Pancreas (tissue), 10 donors: ENCODE measurements around the gene AARSD1. TPM values are rescaled to one million over a fixed set of nuclear protein-coding genes. Genes with fewer than 3 reads are reported as not detected.
"Not testable (repeated sequence)": the region's sequence is repeated elsewhere in the genome, so short reads cannot be mapped to it uniquely, and the experiment has no call there.

Source experiments
- ATAC-seq, 4 donors: fragments of 200-7000 bp; cut with Tn5 transposase; one replicate each; pipeline versions ENCODE4 v1.8.0 to v1.9.1; 2020; ENCODE audit warnings: mild to moderate bottlenecking in 4 of 4, moderate library complexity in 4 of 4
- DNase-seq, 6 donors: peaks; one replicate each; pipeline ENCODE4 v3.0.0-alpha.2; 2020
- FAIRE-seq: peaks from 2 replicates; lab custom pipeline; 2012; peaks lifted over from hg19 to GRCh38; lab: Jason Lieb, UNC
- H3K27ac ChIP-seq, 4 donors: fragments of 200-600 bp; sonication (generic); 1 replicate in 3 of 4; 2 replicates in 1 of 4; pipeline versions ENCODE4 v1.5.0 to v1.8.0; 2020
- H3K27me3 ChIP-seq, 4 donors: fragments of 200-600 bp; one replicate each; pipeline ENCODE4 v1.8.0; 2021
- H3K36me3 ChIP-seq, 3 donors: fragments of 200-600 bp; sonication (generic) in 1 of 3; one replicate each; pipeline versions ENCODE4 v1.5.0 to v1.8.0; 2020 to 2021
- H3K4me1 ChIP-seq, 3 donors: fragments of 200-600 bp; one replicate each; pipeline ENCODE4 v1.8.0; 2021
- H3K4me3 ChIP-seq, 4 donors: fragments of 200-600 bp; sonication (generic) in 2 of 4; one replicate each; pipeline versions ENCODE4 v1.5.0 to v1.8.0; 2020 to 2021
- H3K9me3 ChIP-seq, 4 donors: fragments of 200-600 bp; one replicate each; pipeline ENCODE4 v1.8.0; 2021
- WGBS, 2 donors: extraction: QIAGEN DNeasy Blood & Tissue Kit; methylation state at CpG; one replicate each; pipeline ENCODE4 v1.1.7; 2013; 5-methylcytosine and 5-hydroxymethylcytosine counted together
- intact Hi-C, 3 donors: fragments of 100-400 bp; cut with DNase I; formaldehyde crosslinking; loops; one replicate each; pipeline versions ENCODE4 v1.11.1 to v1.14.2; 2022
- polyA plus RNA-seq, 2 donors: library from polyadenylated mRNA; stranded (reverse); fragments of 200-250 nt; gene quantifications; one replicate each; pipeline ENCODE4 v1.2.3, GENCODE V29; 2013
- total RNA-seq, 6 donors: library from RNA; stranded (reverse); fragmentation: NEBNext Ultra II Directional in 4 of 6; extraction: Animal tissue kit (Norgen Biotek cat#: 25700) in 4 of 6; gene quantifications; one replicate each; pipeline versions ENCODE4 v1.2.1 to v1.2.4, GENCODE V29; 2021 to 2023
- TF ChIP-seq, protein P1 (sequence below), 4 donors: fragments of 200-600 bp; sonication (generic) in 3 of 4; IDR thresholded peaks; one replicate each; pipeline versions ENCODE4 v1.5.0 to v1.8.0; 2021; ENCODE audit warnings: antibody characterized with exemption in 4 of 4
- donor health status: healthy with polysubstance abuse.
- donor health status: DM: no; HTN: no; CAD: no; lungs with moderate emphysema.
- donor health status: DM: no; HTN: no; CAD: no.
- donor health status: control.
- donor health status: control.
- donor health status: Bipolar disorder and iron deficiency.
- donor health status: DM: yes; HTN: yes; CAD: no.
- donor health status: DM: no; HTN: no; CAD: no.
- donor health status: DM: no; HTN: no; CAD: no.
- donor health status: DM: yes; HTN: yes; CAD: no.

The AARSD1 gene
- total and polyA plus RNA-seq, 8 donors = 20.4 to 89.1 (median 27.9) TPM

DNA sequence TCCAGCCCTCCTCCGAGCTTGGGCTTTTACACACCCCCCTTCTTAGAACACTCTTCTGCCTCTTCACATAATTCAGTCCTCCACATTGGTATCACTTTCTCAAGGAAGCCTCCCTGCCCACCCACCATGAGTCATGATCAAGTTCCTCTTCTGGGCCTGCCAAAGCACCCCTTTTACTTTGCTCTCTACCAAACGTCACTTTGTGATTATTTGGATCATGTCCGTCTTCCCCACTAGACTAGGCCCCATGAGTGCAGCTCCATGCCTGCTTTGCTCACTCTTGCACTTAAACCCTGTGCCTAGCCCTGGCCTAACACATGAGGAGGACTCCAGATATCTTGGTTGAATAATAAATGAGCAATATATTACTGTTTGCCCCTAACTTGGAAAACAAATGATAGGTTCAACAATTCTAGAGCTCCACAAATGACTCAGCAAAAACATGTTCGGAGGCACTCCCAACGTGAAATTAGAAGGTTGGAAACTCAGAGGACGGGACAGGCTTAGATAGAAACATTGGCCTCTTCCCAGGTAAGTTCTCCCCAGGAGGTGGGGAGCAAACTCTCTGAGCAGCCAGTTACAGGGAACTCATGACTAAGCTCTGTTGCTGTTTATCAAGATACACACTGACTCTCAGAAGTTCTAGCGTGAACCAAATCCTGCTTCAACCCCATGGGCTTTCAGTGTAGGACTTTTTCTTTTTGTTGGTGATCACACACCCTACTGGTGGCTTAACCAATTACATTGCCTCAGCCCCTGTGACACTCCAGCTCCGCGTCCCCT is 35.3 kb downstream of the AARSD1 start:
- DNase-seq (peak in 4 of 6 donors; percentile 36 to 70 (median 58)), ATAC-seq (peak; percentile 97 to 98 (median 98)), FAIRE-seq (peak; percentile 75)
- Histone ChIP-seq H3K36me3 (no peaks in the 10 kb centered on the region), H3K27me3 (no peaks in the 10 kb centered on the region), H3K9me3 (no peaks in the 10 kb centered on the region), H3K27ac (peak overlapping the region in 3 of 4 donors; percentile 24 to 84 (median 81)), H3K4me3 (no peak overlapping the region), H3K4me1 (peaks cover 0 to 8% (median 0%) of the 10 kb centered on the region in 3 donors)
- 27 to 29% methylated on average over 9 of the region's 9 CpGs for WGBS, 2 donors
- intact Hi-C loops = no loop called here
- TF ChIP-seq, protein P1, sequence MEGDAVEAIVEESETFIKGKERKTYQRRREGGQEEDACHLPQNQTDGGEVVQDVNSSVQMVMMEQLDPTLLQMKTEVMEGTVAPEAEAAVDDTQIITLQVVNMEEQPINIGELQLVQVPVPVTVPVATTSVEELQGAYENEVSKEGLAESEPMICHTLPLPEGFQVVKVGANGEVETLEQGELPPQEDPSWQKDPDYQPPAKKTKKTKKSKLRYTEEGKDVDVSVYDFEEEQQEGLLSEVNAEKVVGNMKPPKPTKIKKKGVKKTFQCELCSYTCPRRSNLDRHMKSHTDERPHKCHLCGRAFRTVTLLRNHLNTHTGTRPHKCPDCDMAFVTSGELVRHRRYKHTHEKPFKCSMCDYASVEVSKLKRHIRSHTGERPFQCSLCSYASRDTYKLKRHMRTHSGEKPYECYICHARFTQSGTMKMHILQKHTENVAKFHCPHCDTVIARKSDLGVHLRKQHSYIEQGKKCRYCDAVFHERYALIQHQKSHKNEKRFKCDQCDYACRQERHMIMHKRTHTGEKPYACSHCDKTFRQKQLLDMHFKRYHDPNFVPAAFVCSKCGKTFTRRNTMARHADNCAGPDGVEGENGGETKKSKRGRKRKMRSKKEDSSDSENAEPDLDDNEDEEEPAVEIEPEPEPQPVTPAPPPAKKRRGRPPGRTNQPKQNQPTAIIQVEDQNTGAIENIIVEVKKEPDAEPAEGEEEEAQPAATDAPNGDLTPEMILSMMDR (IDR thresholded peaks at IDR 0.05) = peak; percentile 40 to 67 (median 57)

DNA sequence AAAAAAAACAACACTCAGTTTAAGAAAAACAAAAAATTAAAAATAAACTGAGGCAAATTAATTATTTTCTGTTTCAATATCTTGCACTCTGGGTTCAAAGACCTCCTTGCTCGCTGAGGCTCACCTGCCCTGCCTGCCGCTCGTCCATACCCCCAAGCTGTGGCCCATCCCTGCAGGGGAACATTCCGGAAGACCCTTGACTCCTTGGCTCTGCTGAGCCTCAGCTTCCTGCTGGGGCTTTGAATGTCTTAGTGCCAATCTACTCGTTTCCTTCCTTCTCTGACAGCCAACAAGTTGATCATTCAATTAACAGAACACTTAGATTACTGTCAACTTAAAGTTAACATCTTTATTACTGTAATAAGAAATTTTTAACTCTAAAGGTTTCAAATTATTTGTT is 39.4 kb downstream of the AARSD1 start:
- no peak for DNase-seq
- intact Hi-C loops = no loop called here
- FAIRE-seq = no peak
- Histone ChIP-seq H3K27me3 (no peaks in the 10 kb centered on the region), H3K27ac (no peak overlapping the region), H3K4me3 (no peak overlapping the region), H3K9me3 (no peaks in the 10 kb centered on the region), H3K36me3 (no peaks in the 10 kb centered on the region), H3K4me1 (peaks cover 14 to 23% (median 15%) of the 10 kb centered on the region in 3 donors)
- TF ChIP-seq, protein P1 (IDR thresholded peaks at IDR 0.05) = no peak
- ATAC-seq = no peak
- 76 to 77% methylated on average over 5 of the region's 5 CpGs for WGBS, 2 donors

DNA sequence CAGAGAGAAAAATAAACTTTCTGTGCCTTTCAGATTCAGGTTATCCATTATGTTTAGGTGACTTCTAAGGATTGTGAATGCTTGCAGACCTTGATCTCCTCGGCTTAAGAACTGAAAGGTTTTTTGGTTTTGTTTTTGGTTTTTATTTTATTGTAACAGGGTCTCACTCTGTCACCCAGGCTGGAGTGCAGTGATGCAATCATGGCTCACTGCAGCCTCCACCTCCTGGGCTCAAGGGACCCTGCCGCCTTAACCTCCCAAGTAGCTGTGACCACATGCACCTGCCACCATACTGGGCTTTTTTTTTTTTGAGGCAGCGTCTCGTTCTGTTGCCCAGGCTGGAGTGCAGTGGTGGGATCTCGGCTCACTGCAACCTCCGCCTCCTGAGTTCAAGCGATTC is 40.8 kb downstream of the AARSD1 start:
- DNase-seq, FAIRE-seq, H3K36me3 ChIP-seq, intact Hi-C loops, ATAC-seq, H3K9me3 ChIP-seq, H3K4me3 ChIP-seq, H3K27me3 ChIP-seq, H3K27ac ChIP-seq: not testable (repeated sequence)
- WGBS, 2 donors = 93 to 95% methylated on average over 7 of the region's 7 CpGs
- peaks cover 25 to 30% (median 27%) of the 10 kb centered on the region in 3 donors for H3K4me1 ChIP-seq

DNA sequence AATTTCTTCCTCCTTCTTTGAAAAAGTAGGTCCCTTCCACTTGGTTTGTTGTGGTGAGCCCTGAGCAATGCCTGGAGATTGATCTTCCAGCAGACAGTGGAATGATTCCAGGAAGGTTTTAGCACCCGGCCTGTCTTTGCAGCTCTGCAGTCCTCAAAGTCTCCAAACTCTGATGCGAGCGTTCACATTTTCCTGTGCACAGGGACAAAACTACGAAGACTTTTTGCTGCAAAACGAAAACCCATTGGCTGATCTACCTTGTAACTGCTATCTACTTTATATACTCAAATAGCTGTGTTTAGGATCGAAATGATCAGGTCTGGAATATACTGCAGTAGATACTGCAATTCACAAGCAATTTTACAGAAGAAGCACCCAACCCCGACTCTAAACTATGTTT is 42.0 kb downstream of the AARSD1 start:
- 71 to 72% methylated on average over 7 of the region's 7 CpGs for WGBS, 2 donors
- ATAC-seq = no peak
- TF ChIP-seq, protein P1 (IDR thresholded peaks at IDR 0.05) = no peak
- FAIRE-seq = no peak
- DNase-seq = no peak
- Histone ChIP-seq H3K9me3 (no peaks in the 10 kb centered on the region), H3K27ac (no peak overlapping the region), H3K4me1 (peaks cover 31 to 39% (median 36%) of the 10 kb centered on the region in 3 donors), H3K27me3 (no peaks in the 10 kb centered on the region), H3K4me3 (no peak overlapping the region), H3K36me3 (no peaks in the 10 kb centered on the region)
- intact Hi-C loops = no loop called here

DNA sequence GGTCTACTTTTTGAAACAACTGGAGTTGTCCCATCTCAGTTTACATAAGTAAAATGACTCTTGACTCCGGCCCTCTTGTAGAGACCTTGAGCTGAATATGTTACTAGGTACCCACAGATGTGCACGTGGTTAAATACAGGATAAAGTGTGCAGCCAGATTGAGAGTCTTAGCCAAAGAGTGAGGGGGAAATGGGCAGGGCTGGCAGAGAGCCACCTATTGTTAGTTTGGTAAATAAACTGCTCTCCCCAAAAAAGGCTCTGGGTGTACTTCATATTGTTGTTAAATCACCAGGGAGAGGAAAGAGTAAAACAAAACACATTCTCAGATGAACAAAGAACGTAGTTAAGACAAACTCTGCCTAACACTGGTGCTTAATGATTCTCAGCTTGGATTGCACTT is 43.3 kb downstream of the AARSD1 start:
- no peaks in the 10 kb centered on the region for H3K27me3 ChIP-seq
- no peak overlapping the region for H3K4me3 ChIP-seq
- no peak for FAIRE-seq
- intact Hi-C loops = no loop called here
- peak in 3 of 6 donors; percentile 45 to 56 (median 53) for DNase-seq
- H3K36me3 ChIP-seq = no peaks in the 10 kb centered on the region
- TF ChIP-seq, protein P1 (IDR thresholded peaks at IDR 0.05) = no peak
- peak overlapping the region in 3 of 4 donors; percentile 28 to 48 (median 45) for H3K27ac ChIP-seq
- ATAC-seq = peak; percentile 27 to 72 (median 50)
- H3K4me1 ChIP-seq = peaks cover 31 to 41% (median 36%) of the 10 kb centered on the region in 3 donors
- 5 to 6% methylated on average over 3 of the region's 3 CpGs for WGBS, 2 donors
- H3K9me3 ChIP-seq = no peaks in the 10 kb centered on the region
